Measurements from ENCODE around the gene SV2C. TPM values are rescaled to one million over a fixed set of nuclear protein-coding genes. Genes with fewer than 3 reads are reported as not detected.

The SV2C gene
- total and polyA plus RNA-seq, 2 of the 13 experiments (the other 11 are each of a cell fraction or from before 2014, with no cell fraction given): not detected

DNA sequence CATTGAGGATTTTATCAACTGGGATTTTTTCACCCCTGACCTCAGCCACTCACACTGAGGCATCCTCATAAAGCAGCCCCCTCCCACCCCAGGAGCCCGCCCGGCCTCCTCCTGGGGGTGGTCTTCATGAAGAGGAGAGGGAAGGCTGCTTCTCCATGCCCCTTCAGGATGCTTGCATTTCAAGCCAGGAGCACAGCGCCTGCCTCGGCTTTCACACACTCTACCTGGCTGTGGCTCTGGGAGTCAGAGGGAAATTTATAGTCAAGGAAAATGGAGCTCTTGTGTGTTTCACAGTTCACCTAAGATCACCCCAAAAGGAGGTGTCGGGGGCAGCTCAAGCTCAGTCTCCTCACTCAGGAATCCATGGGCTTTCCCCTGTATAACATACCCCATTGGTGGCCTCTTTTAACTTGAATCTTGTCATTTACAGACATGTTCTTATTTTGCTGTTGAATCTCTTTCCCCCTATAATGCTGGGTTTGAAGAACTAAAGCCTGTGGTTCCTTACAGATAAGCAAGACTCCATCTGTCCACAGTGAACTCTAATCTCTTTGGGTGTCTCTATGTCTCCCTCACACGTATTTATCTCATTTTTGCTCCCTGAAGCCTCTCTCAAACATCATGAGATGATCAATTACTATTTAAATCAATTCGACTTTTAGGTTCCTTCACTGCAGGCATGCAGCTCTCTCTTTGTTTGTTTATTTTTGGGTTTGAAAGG, 297.3 kb downstream of the SV2C start:
- peak overlapping the region in 1 of 3 experiments; percentile 25; a peak in 1 of 6 replicates for H3K4me3 ChIP-seq (replicated peaks in 1 of 3; ENCODE audit: insufficient read depth in 1 of 3, low read depth in 2 of 3, low read length in 3 of 3)
- no peaks in the 10 kb centered on the region for H3K79me2 ChIP-seq (ENCODE audit: insufficient read depth, low read length)
- peaks cover 70% of the 10 kb centered on the region for H3K4me1 ChIP-seq (ENCODE audit: insufficient read depth, low read length)
- peak; percentile 31 for ATAC-seq
- H4K20me1 ChIP-seq (ENCODE audit: insufficient read depth, low read length): no peaks in the 10 kb centered on the region
- no peaks in the 10 kb centered on the region for H3K36me3 ChIP-seq (replicated peaks in 1 of 2; ENCODE audit: control insufficient read depth in 1 of 2, insufficient read depth in 2 of 2, low read length in 2 of 2)
- DNase-seq (ENCODE audit: low spot score): no peak
- H2AFZ ChIP-seq (ENCODE audit: low read length): no peak overlapping the region
- intact Hi-C loops (cut with micrococcal nuclease; ENCODE audit: unreplicated experiment): no loop called here
- H3K9ac ChIP-seq (ENCODE audit: insufficient read depth, low read depth, low read length): no peak overlapping the region; the same call in 1 of the 2 replicates
- TF ChIP-seq ZSCAN30 (CRISPR knock-in tag; IDR thresholded peaks at IDR 0.05) (no peak), ZNF687 (CRISPR knock-in tag; IDR thresholded peaks at IDR 0.05) (0 out of 2 replicates have a peak, but pooled peaks have one; percentile 11)
- in situ Hi-C loops (cut with HindIII; ENCODE audit: extremely low pct_ligation_motif_present, low pct_unique_long_range_greater_than_20kb): no loop called here
- ChIA-PET POLR2A (no interaction called here), CTCF (ENCODE audit: low intra/inter-chr PET ratio, low total read pairs) (no interaction called here)
- BruUV-seq (replicated peaks): no TSS peak
- FAIRE-seq: no peak
- H3K27ac ChIP-seq (ENCODE audit: extremely low read length, insufficient read depth, low read length): no peak overlapping the region
- H3K4me2 ChIP-seq (ENCODE audit: low read depth, low read length): peak overlapping the region; percentile 44
- H3K27me3 ChIP-seq (ENCODE audit: control insufficient read depth in 1 of 2, insufficient read depth in 2 of 2, low read length in 2 of 2): no peaks in the 10 kb centered on the region; a peak in 1 of 5 replicates
- H3K9me3 ChIP-seq (ENCODE audit: low read length): no peaks in the 10 kb centered on the region
- WGBS (ENCODE audit: low lambda C conversion rate): 16% methylated on average over 7 of the region's 7 CpGs
